CD14-positive monocyte (primary cell): ENCODE results near the gene AMOTL2. TPM values are rescaled to one million over a fixed set of nuclear protein-coding genes. Genes with fewer than 3 reads are reported as not detected.

ENCODE experiments used
- DNase-seq, 3 donors: peaks; one replicate each; pipeline ENCODE4 v3.0.0-alpha.2; 2011 to 2022
- H2AFZ ChIP-seq: 2 replicates; pipeline ENCODE4 v1.6.0; 2012; ENCODE audit warnings: mild to moderate bottlenecking, low read depth, low read length, inconsistent platforms; ENCODE audit not compliant: insufficient read depth, poor library complexity, severe bottlenecking
- H3K27ac ChIP-seq, 2 donors: 1 replicate in 1 of 2; 2 replicates in 1 of 2; pipeline ENCODE4 v1.5.1; 2012 to 2013; ENCODE audit warnings: low read length in 2 of 2, control low read depth in 1 of 2, inconsistent platforms in 1 of 2, low read depth in 1 of 2, mild to moderate bottlenecking in 1 of 2
- H3K27me3 ChIP-seq, 2 donors: one replicate each; pipeline versions ENCODE4 v1.6.0 to v1.6.1; 2011 to 2013; ENCODE audit warnings: low read length in 2 of 2; ENCODE audit not compliant: control insufficient read depth in 2 of 2, insufficient read depth in 2 of 2
- H3K36me3 ChIP-seq, 2 donors: replicated peaks in 1 of 2; 1 replicate in 1 of 2; 2 replicates in 1 of 2; pipeline versions ENCODE4 v1.5.1 to v1.6.1; 2012 to 2013; ENCODE audit warnings: low read length in 2 of 2, control low read depth in 1 of 2, inconsistent platforms in 1 of 2, mild to moderate bottlenecking in 1 of 2; ENCODE audit not compliant: insufficient read depth in 2 of 2, control insufficient read depth in 1 of 2
- H3K4me1 ChIP-seq, 2 donors: 1 replicate in 1 of 2; 2 replicates in 1 of 2; pipeline versions ENCODE4 v1.5.1 to v1.6.1; 2012 to 2013; ENCODE audit warnings: low read length in 2 of 2, control low read depth in 1 of 2, inconsistent platforms in 1 of 2, mild to moderate bottlenecking in 1 of 2, moderate library complexity in 1 of 2; ENCODE audit not compliant: insufficient read depth in 2 of 2, control insufficient read depth in 1 of 2
- H3K4me2 ChIP-seq: replicated peaks from 2 replicates; pipeline ENCODE3; 2012; ENCODE audit warnings: low read length, moderate library complexity, mild to moderate bottlenecking; ENCODE audit not compliant: poor library complexity, severe bottlenecking; ENCODE audit errors: extremely low read depth
- H3K4me3 ChIP-seq, 3 experiments: fragments of 200-600 bp in 1 of 3; sonication (generic) in 1 of 3; replicated peaks in 1 of 3; 1 replicate in 2 of 3; 2 replicates in 1 of 3; pipeline ENCODE4 v1.5.1; 2011 to 2013; ENCODE audit warnings: low read length in 3 of 3, mild to moderate bottlenecking in 3 of 3, control low read depth in 2 of 3, low read depth in 2 of 3, inconsistent platforms in 1 of 3, moderate library complexity in 1 of 3
- H3K79me2 ChIP-seq: 2 replicates; pipeline ENCODE4 v1.6.0; 2012; ENCODE audit warnings: mild to moderate bottlenecking, control low read depth, inconsistent platforms, low read length, moderate library complexity; ENCODE audit not compliant: insufficient read depth
- H3K9ac ChIP-seq: 2 replicates; pipeline ENCODE4 v1.6.0; 2017; ENCODE audit warnings: low read length, mild to moderate bottlenecking; ENCODE audit not compliant: insufficient read depth, poor library complexity, severe bottlenecking
- H3K9me3 ChIP-seq, 2 donors: replicated peaks in 1 of 2; 1 replicate in 1 of 2; 2 replicates in 1 of 2; pipeline versions ENCODE4 v1.5.1 to v1.6.1; 2012 to 2013; ENCODE audit warnings: low read length in 2 of 2, control low read depth in 1 of 2; ENCODE audit not compliant: control insufficient read depth in 1 of 2, insufficient read depth in 1 of 2
- H4K20me1 ChIP-seq: 2 replicates; pipeline ENCODE4 v1.6.0; 2012; ENCODE audit warnings: mild to moderate bottlenecking, low read length, control low read depth, moderate library complexity; ENCODE audit not compliant: insufficient read depth
- H3K27ac Mint-ChIP-seq, 7 donors: one replicate each; pipeline ENCODE4 v1.8.0; 2020; ENCODE audit warnings: mild to moderate bottlenecking in 7 of 7, mixed read lengths in 7 of 7, moderate library complexity in 6 of 7, inconsistent platforms in 2 of 7
- H3K27me3 Mint-ChIP-seq, 3 donors: one replicate each; pipeline ENCODE4 v1.8.0; 2021 to 2022; ENCODE audit warnings: low read depth in 3 of 3, mild to moderate bottlenecking in 3 of 3, mixed read lengths in 3 of 3, moderate library complexity in 3 of 3, inconsistent platforms in 1 of 3
- H3K36me3 Mint-ChIP-seq, 2 donors: one replicate each; pipeline ENCODE4 v1.8.0; 2020; ENCODE audit warnings: mixed read lengths in 2 of 2, inconsistent platforms in 1 of 2, mild to moderate bottlenecking in 1 of 2
- H3K4me1 Mint-ChIP-seq: one replicate; pipeline ENCODE4 v1.8.0; 2020; ENCODE audit warnings: mild to moderate bottlenecking, mixed read lengths
- H3K4me3 Mint-ChIP-seq, 2 donors: one replicate each; pipeline ENCODE4 v1.8.0; 2020; ENCODE audit warnings: mild to moderate bottlenecking in 2 of 2, mixed read lengths in 2 of 2, moderate library complexity in 1 of 2
- H3K9me3 Mint-ChIP-seq, 7 donors: one replicate each; pipeline ENCODE4 v1.8.0; 2020 to 2022; ENCODE audit warnings: mixed read lengths in 7 of 7, mild to moderate bottlenecking in 6 of 7, moderate library complexity in 6 of 7, inconsistent platforms in 2 of 7
- WGBS: methylation state at CpG from one replicate; pipeline ENCODE4 v1.1.5; 2013; ENCODE audit warnings: missing lambda C conversion rate; ENCODE audit not compliant: insufficient coverage; 5-methylcytosine and 5-hydroxymethylcytosine counted together
- intact Hi-C, 2 donors: fragments of 100-400 bp; cut with micrococcal nuclease; formaldehyde crosslinking; loops; one replicate each; pipeline versions ENCODE4 v1.15.0 to v1.15.1; 2023
- polyA plus RNA-seq, 3 donors: library from polyadenylated mRNA; depleted of rRNA in 1 of 3; unstranded in 2 of 3; stranded (reverse) in 1 of 3; fragments of 300-500 nt in 2 of 3; fragments of >200 nt in 1 of 3; fragmentation: Illumina TruSeq in 2 of 3; gene quantifications; 1 replicate in 2 of 3; 2 replicates in 1 of 3; pipeline ENCODE4 v1.2.3, GENCODE V29; 2012 to 2021
- TF ChIP-seq, protein P1 (sequence below): fragments of 200-600 bp; IDR thresholded peaks from one replicate; pipeline ENCODE4 v1.8.0; 2022; ENCODE audit warnings: antibody characterized with exemption, mild to moderate bottlenecking

Gene AMOTL2
- polyA plus RNA-seq, 3 donors = 0.01 TPM; not detected in 2

DNA sequence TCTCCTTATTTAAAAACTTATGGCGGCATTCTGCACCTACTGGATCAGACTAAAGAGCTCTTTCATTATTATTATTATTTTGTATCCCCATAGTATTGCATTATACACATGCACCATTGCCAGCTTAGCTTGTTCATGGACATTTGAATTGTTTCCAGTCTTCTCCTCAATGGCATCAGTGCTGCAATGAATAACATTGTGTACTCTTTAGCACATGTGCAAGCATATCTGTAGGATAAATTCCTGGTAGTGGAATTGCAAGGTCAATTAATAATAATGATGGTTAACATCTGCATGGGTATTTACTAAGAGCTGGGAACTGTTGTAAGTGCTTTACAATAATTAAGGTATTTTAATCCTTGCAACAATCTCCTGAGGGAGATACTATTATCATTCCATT, 52.0 kb downstream of the AMOTL2 start:
- Mint-ChIP-seq H3K27me3 (peaks cover 2 to 16% (median 14%) of the 10 kb centered on the region in 3 donors), H3K9me3 (peaks cover 0 to 2% (median 0%) of the 10 kb centered on the region in 7 donors), H3K27ac (no peak overlapping the region), H3K4me1 (no peaks in the 10 kb centered on the region), H3K4me3 (no peak overlapping the region), H3K36me3 (no peaks in the 10 kb centered on the region)
- TF ChIP-seq, protein P1, sequence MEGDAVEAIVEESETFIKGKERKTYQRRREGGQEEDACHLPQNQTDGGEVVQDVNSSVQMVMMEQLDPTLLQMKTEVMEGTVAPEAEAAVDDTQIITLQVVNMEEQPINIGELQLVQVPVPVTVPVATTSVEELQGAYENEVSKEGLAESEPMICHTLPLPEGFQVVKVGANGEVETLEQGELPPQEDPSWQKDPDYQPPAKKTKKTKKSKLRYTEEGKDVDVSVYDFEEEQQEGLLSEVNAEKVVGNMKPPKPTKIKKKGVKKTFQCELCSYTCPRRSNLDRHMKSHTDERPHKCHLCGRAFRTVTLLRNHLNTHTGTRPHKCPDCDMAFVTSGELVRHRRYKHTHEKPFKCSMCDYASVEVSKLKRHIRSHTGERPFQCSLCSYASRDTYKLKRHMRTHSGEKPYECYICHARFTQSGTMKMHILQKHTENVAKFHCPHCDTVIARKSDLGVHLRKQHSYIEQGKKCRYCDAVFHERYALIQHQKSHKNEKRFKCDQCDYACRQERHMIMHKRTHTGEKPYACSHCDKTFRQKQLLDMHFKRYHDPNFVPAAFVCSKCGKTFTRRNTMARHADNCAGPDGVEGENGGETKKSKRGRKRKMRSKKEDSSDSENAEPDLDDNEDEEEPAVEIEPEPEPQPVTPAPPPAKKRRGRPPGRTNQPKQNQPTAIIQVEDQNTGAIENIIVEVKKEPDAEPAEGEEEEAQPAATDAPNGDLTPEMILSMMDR = no peak
- Histone ChIP-seq H3K79me2 (no peaks in the 10 kb centered on the region), H3K27me3 (no peaks in the 10 kb centered on the region), H2AFZ (no peak overlapping the region), H3K4me3 (no peak overlapping the region), H3K9me3 (no peaks in the 10 kb centered on the region), H3K4me1 (no peaks in the 10 kb centered on the region), H3K27ac (no peak overlapping the region), H3K4me2 (no peak overlapping the region), H3K9ac (no peak overlapping the region), H3K36me3 (no peaks in the 10 kb centered on the region), H4K20me1 (no peaks in the 10 kb centered on the region)
- WGBS = no CpG with 5 or more reads among the region's 1 CpG
- intact Hi-C loops = no loop called here
- no peak for DNase-seq

DNA sequence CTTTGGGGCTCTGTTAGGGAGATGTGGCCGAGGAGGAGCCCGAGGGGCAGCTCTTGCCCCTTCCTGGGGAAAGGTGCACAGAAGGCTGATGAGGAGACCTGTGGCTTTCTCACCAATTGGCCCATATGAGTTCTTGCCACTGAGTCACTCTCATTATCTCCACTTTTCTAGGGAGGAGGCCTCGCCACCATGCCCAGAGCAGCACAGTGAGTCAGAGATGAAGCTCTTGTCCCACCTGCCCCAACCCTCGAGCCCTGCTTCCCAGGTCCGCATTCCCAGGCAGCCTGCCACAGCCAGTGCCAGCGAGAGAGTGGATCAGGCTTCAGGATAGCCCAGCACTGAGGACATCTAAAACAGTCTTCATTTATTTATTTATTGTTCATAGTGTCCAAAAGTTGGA, 53.5 kb downstream of the AMOTL2 start:
- intact Hi-C loops = no loop called here
- H3K9ac ChIP-seq = no peak overlapping the region
- no peak overlapping the region for H2AFZ ChIP-seq
- H3K4me1 ChIP-seq = no peaks in the 10 kb centered on the region
- WGBS = 95% methylated on average over 3 of the region's 6 CpGs
- H3K4me2 ChIP-seq = no peak overlapping the region
- H3K27me3 ChIP-seq = no peaks in the 10 kb centered on the region
- Mint-ChIP-seq H3K36me3 (no peaks in the 10 kb centered on the region), H3K4me3 (no peak overlapping the region), H3K27ac (no peak overlapping the region), H3K9me3 (peaks cover 0 to 2% (median 0%) of the 10 kb centered on the region in 7 donors), H3K27me3 (peaks cover 6 to 17% (median 10%) of the 10 kb centered on the region in 3 donors), H3K4me1 (no peaks in the 10 kb centered on the region)
- H3K27ac ChIP-seq = no peak overlapping the region
- no peak for DNase-seq
- TF ChIP-seq, protein P1 = no peak
- no peaks in the 10 kb centered on the region for H3K9me3 ChIP-seq
- no peaks in the 10 kb centered on the region for H3K79me2 ChIP-seq
- no peaks in the 10 kb centered on the region for H4K20me1 ChIP-seq
- no peak overlapping the region for H3K4me3 ChIP-seq
- no peaks in the 10 kb centered on the region for H3K36me3 ChIP-seq
